HepG2 (cell line): ENCODE measurements around the gene ZNF687. TPM values are rescaled to one million over a fixed set of nuclear protein-coding genes. Genes with fewer than 3 reads are reported as not detected.

ENCODE experiments used
- MEIS2 ChIP-seq: sonication (generic); formaldehyde crosslinking; IDR thresholded peaks from 2 replicates; pipeline ENCODE4 v1.9.0; 2021; ENCODE audit warnings: mild to moderate bottlenecking, missing genetic modification reagents
- PHB2 ChIP-seq: fragments of 450-650 bp; IDR thresholded peaks from 2 replicates; pipeline ENCODE4 v1.6.1; 2018; ENCODE audit not compliant: partially characterized antibody
- SP5 ChIP-seq: IDR thresholded peaks from 2 replicates; pipeline ENCODE4 v1.6.1; 2016; ENCODE audit warnings: low read depth, borderline replicate concordance
- TBP ChIP-seq: sonication (generic); formaldehyde crosslinking; IDR thresholded peaks from 2 replicates; pipeline ENCODE4 v1.5.0; 2020; ENCODE audit warnings: missing genetic modification reagents
- ZNF24 ChIP-seq: fragments of 450-650 bp; IDR thresholded peaks from 2 replicates; pipeline ENCODE4 v1.6.1; 2017; ENCODE audit warnings: antibody characterized with exemption, mild to moderate bottlenecking
- ZNF546 ChIP-seq: sonication (generic); formaldehyde crosslinking; conservative IDR thresholded peaks from 2 replicates; pipeline ENCODE4 v1.8.1; 2023; ENCODE audit warnings: mild to moderate bottlenecking, missing genetic modification reagents
- ZNF619 ChIP-seq: sonication (generic); formaldehyde crosslinking; IDR thresholded peaks from 2 replicates; pipeline ENCODE4 v1.4.0; 2020; ENCODE audit warnings: mild to moderate bottlenecking, missing genetic modification reagents
- ZSCAN29 ChIP-seq: sonication (generic); formaldehyde crosslinking; conservative IDR thresholded peaks from 2 replicates; pipeline ENCODE4 v1.4.0; 2020; ENCODE audit warnings: mild to moderate bottlenecking, missing genetic modification reagents
- polyA plus RNA-seq, 8 experiments: library from polyadenylated mRNA; depleted of rRNA in 3 of 8; stranded (reverse) in 7 of 8; unstranded in 1 of 8; fragments of >200 nt; fragmentation: Illumina TruSeq in 4 of 8; extraction: Trizol in 4 of 8; gene quantifications; 2 replicates each; pipeline versions ENCODE4 v1.2.1 to v1.2.3, GENCODE V29; 2011 to 2016; ENCODE audit warnings: low read depth in 4 of 8, missing spikeins in 1 of 8, mixed read lengths in 1 of 8; ENCODE audit not compliant: insufficient read depth in 1 of 8
- total RNA-seq, 5 experiments: library from RNA; depleted of rRNA; stranded (reverse); fragments of >200 nt; fragmentation: Illumina TruSeq; extraction: Trizol; gene quantifications; 2 replicates each; pipeline ENCODE4 v1.2.3, GENCODE V29; 2016; ENCODE audit warnings: low read depth in 1 of 5
- TF ChIP-seq, protein P1 (sequence below), 2 experiments: sonication (generic) in 1 of 2; formaldehyde crosslinking in 1 of 2; IDR thresholded peaks; 2 replicates each; pipeline versions ENCODE4 v1.6.1 to v1.9.0; 2014 to 2022; ENCODE audit warnings: antibody characterized with exemption in 1 of 2, borderline replicate concordance in 1 of 2, inconsistent platforms in 1 of 2, low read depth in 1 of 2, missing genetic modification reagents in 1 of 2
- TF ChIP-seq, protein P2 (sequence below): sonication (generic); formaldehyde crosslinking; IDR thresholded peaks from 2 replicates; pipeline ENCODE4 v1.8.0; 2022; ENCODE audit warnings: missing genetic modification reagents, mild to moderate bottlenecking, inconsistent platforms, borderline replicate concordance
- TF ChIP-seq, protein P3 (sequence below): sonication (generic); formaldehyde crosslinking; conservative IDR thresholded peaks from 2 replicates; pipeline ENCODE4 v1.8.0; 2022; ENCODE audit warnings: missing genetic modification reagents
- TF ChIP-seq, protein P4 (sequence below): sonication (generic); formaldehyde crosslinking; IDR thresholded peaks from 2 replicates; pipeline ENCODE4 v1.9.0; 2022; ENCODE audit warnings: low read depth, missing genetic modification reagents
- TF ChIP-seq, protein P5 (sequence below): IDR thresholded peaks from 2 replicates; pipeline ENCODE4 v1.6.1; 2012; ENCODE audit warnings: low read depth, low read length, improper control_type of control experiment

ZNF687 gene
- total and polyA plus RNA-seq, 2 of the 13 experiments (the other 11 are each of a cell fraction or from before 2014, with no cell fraction given) = 14.1 to 16.5 TPM

DNA sequence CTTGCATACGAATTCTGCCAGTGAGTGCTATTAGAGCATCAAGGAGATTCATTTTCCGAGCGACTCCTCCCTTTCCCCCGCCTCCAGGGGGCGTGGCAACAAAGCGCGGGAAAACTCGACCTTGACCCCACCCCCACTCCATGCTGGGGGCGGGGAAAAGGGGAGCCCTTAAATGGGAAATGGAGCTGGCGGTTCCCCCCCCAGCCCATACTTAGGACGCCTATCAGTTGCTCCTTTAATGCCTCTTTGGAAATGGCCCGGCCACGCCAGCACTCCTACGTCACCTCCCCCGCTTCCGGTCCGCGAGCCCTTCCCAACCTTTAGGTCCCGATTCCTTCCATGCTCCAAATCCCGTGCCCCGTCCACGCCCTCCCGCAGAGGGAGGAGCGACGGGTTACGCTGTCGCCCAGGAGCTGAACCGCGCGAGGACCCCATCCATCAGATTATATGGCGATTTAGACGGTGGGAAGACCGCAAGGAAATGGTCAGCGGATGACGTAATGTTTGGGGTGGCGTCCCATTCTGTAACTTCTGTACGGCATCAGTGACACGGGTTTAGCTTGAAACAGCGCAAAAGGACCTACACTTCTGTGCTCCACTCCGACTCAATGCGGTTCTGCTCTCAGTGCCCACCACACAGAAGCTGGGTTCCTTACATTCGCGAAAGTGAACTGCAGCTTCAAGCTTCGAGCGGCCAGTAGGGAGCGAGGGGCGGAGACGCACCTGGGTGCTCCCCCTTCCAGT, 702 bp upstream of the ZNF687 start (continued):
- TF ChIP-seq ZNF619 (CRISPR knock-in tag) (peak; percentile 32; the same call in 1 of the 2 replicates), TBP (CRISPR knock-in tag) (no peak), ZSCAN29 (no peak), SP5 (CRISPR knock-in tag) (peak; percentile 84), PHB2 (no peak), ZNF24 (no peak), ZNF546 (CRISPR knock-in tag) (0 out of 2 replicates have a peak, but pooled peaks have one; percentile 46), MEIS2 (CRISPR knock-in tag) (peak; percentile 2)
- TF ChIP-seq, protein P1, sequence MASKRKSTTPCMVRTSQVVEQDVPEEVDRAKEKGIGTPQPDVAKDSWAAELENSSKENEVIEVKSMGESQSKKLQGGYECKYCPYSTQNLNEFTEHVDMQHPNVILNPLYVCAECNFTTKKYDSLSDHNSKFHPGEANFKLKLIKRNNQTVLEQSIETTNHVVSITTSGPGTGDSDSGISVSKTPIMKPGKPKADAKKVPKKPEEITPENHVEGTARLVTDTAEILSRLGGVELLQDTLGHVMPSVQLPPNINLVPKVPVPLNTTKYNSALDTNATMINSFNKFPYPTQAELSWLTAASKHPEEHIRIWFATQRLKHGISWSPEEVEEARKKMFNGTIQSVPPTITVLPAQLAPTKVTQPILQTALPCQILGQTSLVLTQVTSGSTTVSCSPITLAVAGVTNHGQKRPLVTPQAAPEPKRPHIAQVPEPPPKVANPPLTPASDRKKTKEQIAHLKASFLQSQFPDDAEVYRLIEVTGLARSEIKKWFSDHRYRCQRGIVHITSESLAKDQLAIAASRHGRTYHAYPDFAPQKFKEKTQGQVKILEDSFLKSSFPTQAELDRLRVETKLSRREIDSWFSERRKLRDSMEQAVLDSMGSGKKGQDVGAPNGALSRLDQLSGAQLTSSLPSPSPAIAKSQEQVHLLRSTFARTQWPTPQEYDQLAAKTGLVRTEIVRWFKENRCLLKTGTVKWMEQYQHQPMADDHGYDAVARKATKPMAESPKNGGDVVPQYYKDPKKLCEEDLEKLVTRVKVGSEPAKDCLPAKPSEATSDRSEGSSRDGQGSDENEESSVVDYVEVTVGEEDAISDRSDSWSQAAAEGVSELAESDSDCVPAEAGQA (IDR thresholded peaks at IDR 0.05; ENCODE audit: low read depth) = peak; percentile 91
- TF ChIP-seq, protein P1 (CRISPR knock-in tag; IDR thresholded peaks at IDR 0.05; ENCODE audit: borderline replicate concordance) = no peak
- TF ChIP-seq, protein P2, sequence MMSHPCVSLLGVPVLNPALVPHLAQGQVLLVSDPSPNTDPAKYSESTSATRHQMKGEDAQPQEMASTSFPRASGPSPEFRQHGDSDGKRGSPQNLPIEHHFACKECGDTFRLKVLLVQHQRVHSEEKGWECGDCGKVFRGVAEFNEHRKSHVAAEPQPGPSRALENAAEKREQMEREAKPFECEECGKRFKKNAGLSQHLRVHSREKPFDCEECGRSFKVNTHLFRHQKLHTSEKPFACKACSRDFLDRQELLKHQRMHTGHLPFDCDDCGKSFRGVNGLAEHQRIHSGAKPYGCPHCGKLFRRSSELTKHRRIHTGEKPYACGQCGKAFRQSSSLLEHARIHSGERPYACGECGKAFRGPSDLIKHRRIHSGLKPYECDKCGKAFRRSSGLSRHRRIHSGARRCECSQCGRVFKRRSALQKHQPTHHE = no peak; the same call in 1 of the 2 replicates
- TF ChIP-seq, protein P3, sequence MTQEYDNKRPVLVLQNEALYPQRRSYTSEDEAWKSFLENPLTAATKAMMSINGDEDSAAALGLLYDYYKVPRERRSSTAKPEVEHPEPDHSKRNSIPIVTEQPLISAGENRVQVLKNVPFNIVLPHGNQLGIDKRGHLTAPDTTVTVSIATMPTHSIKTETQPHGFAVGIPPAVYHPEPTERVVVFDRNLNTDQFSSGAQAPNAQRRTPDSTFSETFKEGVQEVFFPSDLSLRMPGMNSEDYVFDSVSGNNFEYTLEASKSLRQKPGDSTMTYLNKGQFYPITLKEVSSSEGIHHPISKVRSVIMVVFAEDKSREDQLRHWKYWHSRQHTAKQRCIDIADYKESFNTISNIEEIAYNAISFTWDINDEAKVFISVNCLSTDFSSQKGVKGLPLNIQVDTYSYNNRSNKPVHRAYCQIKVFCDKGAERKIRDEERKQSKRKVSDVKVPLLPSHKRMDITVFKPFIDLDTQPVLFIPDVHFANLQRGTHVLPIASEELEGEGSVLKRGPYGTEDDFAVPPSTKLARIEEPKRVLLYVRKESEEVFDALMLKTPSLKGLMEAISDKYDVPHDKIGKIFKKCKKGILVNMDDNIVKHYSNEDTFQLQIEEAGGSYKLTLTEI (CRISPR knock-in tag) = no peak
- TF ChIP-seq, protein P4, sequence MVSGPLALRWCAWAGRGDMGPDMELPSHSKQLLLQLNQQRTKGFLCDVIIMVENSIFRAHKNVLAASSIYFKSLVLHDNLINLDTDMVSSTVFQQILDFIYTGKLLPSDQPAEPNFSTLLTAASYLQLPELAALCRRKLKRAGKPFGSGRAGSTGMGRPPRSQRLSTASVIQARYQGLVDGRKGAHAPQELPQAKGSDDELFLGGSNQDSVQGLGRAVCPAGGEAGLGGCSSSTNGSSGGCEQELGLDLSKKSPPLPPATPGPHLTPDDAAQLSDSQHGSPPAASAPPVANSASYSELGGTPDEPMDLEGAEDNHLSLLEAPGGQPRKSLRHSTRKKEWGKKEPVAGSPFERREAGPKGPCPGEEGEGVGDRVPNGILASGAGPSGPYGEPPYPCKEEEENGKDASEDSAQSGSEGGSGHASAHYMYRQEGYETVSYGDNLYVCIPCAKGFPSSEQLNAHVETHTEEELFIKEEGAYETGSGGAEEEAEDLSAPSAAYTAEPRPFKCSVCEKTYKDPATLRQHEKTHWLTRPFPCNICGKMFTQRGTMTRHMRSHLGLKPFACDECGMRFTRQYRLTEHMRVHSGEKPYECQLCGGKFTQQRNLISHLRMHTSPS (CRISPR knock-in tag) = no peak
- TF ChIP-seq, protein P5, sequence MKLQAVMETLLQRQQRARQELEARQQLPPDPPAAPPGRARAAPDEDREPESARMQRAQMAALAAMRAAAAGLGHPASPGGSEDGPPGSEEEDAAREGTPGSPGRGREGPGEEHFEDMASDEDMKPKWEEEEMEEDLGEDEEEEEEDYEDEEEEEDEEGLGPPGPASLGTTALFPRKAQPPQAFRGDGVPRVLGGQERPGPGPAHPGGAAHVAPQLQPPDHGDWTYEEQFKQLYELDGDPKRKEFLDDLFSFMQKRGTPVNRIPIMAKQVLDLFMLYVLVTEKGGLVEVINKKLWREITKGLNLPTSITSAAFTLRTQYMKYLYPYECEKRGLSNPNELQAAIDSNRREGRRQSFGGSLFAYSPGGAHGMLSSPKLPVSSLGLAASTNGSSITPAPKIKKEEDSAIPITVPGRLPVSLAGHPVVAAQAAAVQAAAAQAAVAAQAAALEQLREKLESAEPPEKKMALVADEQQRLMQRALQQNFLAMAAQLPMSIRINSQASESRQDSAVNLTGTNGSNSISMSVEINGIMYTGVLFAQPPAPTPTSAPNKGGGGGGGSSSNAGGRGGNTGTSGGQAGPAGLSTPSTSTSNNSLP = peak; percentile 12
